Fibroblast of the conjunctiva (primary cell): ENCODE results near the gene NKG7.

Experiments used
- DNase-seq: peaks from one replicate; pipeline ENCODE4 v3.0.0-alpha.2; 2010; ENCODE audit warnings: low read depth

Gene NKG7

GRCh38 chr19:51389143-51389542, 16.7 kb upstream of the NKG7 start:
- DNase-seq, result no peak

GRCh38 chr19:51387924-51388389, 15.5 kb upstream of the NKG7 start, which contains the start of gene LIM2:
LIM2 (minus strand) TSS chr19:51387974; CDS start chr19:51387443, 531 bp downstream.
- no peak for DNase-seq

- no peak for DNase-seq
Observed at GRCh38 chr19:51386882-51387520, 14.5 kb upstream of the NKG7 start.

- no peak for DNase-seq
Observed at GRCh38 chr19:51382004-51382403, 9.6 kb upstream of the NKG7 start.

GRCh38 chr19:51380379-51380778, 7.9 kb upstream of the NKG7 start:
- DNase-seq, result no peak

- DNase-seq, result no peak
Observed at GRCh38 chr19:51377422-51377821, 5.0 kb upstream of the NKG7 start.

- no peak for DNase-seq
Observed at GRCh38 chr19:51375504-51376221, 3.2 kb upstream of the NKG7 start.

GRCh38 chr19:51372021-51372648, 319 bp downstream of the NKG7 start:
- DNase-seq, result no peak

GRCh38 chr19:51371186-51371690, 1.2 kb downstream of the NKG7 start:
- no peak for DNase-seq

- no peak for DNase-seq
Observed at GRCh38 chr19:51370230-51370629, 2.2 kb downstream of the NKG7 start.

GRCh38 chr19:51368366-51369282, 3.8 kb downstream of the NKG7 start, which contains the start of gene CLDND2:
CLDND2 (minus strand) TSS chr19:51369003; CDS start chr19:51368577, 426 bp downstream.
- DNase-seq, result no peak

GRCh38 chr19:51367565-51368365, 4.7 kb downstream of the NKG7 start:
- DNase-seq, result peak; percentile 99

- DNase-seq, result no peak
Observed at GRCh38 chr19:51367255-51367564, 5.2 kb downstream of the NKG7 start.

- peak; percentile 98 for DNase-seq
Observed at GRCh38 chr19:51366389-51367254, 5.8 kb downstream of the NKG7 start.

- no peak for DNase-seq
Observed at GRCh38 chr19:51365965-51366388, 6.5 kb downstream of the NKG7 start, which contains the start of gene ETFB. ETFB (minus strand) TSS chr19:51366388; CDS start chr19:51366326, 62 bp downstream.

- no peak for DNase-seq
Observed at GRCh38 chr19:51365211-51365964, 7.1 kb downstream of the NKG7 start.

GRCh38 chr19:51364200-51365106, 8.0 kb downstream of the NKG7 start:
- DNase-seq, result no peak

- no peak for DNase-seq
Observed at GRCh38 chr19:51361239-51361638, 11.2 kb downstream of the NKG7 start.
